GM18519 (cell line): ENCODE data around the gene INSYN1.
"Not testable (repeated sequence)": the region's sequence is repeated elsewhere in the genome, so short reads cannot be mapped to it uniquely, and the experiment has no call there.

Experiments
- ATAC-seq: cut with Tn5 transposase; IDR thresholded peaks from one replicate; pipeline ENCODE4 v1.9.1; 2021; ENCODE audit warnings: mild to moderate bottlenecking, moderate library complexity; ENCODE audit not compliant: unreplicated experiment, low FRiP score

The INSYN1 gene, protein sequence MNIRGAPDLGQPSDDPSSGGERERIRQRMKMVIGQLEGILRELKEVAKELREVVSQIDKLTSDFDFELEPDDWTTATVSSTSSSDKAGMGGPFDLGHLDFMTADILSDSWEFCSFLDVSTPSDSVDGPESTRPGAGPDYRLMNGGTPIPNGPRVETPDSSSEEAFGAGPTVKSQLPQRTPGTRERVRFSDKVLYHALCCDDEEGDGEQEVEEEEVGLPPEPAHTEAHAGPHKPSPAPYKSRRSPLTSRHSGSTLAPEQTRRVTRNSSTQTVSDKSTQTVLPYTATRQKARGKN

GRCh38 chr15:73753250-73754130, at the start of gene INSYN1:
TSS of gene INSYN1 (minus strand) at chr15:73753351. CDS start at chr15:73751130, 2,221 bp downstream.
- ATAC-seq = no peak

DNA sequence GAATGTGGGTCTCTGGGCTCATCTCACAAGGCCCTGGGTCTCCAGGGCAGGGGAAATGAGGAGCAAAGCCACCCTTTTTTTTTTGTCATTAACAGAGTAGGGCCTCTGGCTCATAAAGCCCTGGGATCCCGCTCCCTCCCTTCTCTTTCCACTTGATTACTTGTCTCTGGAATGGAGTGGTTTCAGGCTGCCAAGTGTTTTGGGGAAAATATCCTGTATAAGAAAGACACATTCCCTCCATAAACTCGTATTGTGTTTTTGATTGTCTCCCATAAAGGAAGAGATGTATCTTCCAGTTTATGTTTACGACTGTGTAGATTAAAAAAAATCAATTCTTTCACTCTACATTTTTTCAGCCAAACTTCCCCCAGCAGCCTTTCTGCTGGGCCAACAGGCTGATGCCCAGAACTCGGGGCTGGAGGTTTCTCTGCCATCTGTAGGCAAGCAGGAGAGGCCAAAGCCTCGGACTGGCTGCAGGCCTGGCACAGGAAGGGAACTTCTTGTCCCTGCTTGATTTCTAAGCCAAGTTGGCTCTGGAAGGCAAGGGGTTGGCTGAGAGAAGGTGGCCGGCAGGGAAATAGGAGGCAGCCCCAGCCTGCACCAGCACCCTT, 49.4 kb upstream of the INSYN1 start:
- no peak for ATAC-seq

GRCh38 chr15:73800662-73801345, 47.7 kb upstream of the INSYN1 start:
- no peak for ATAC-seq

DNA sequence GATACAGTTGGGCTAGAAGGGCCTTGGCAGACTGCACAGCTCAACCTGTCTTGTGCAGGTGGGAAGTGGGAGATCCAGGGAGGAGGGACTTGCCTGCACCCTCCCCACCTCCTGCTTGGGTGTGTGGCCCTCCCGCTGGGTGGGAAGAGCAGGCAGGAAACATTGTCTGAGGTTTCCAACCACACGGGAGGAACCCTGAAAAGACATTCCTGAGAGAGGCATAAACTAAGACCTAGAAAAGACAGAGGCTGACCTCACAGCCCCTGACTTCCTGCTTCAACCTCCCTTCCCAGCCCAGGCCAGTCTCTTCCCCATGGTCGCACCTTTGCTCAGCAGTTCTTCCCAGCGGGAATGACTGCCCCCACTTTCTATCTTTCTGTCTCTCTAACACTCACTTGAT, 46.3 kb upstream of the INSYN1 start:
- ATAC-seq = no peak

- ATAC-seq = no peak
Observed at GRCh38 chr15:73797366-73798158, 44.4 kb upstream of the INSYN1 start.

- no peak for ATAC-seq
Observed at GRCh38 chr15:73796331-73796831, 43.2 kb upstream of the INSYN1 start.

- no peak for ATAC-seq
Observed at GRCh38 chr15:73794443-73795133, 41.4 kb upstream of the INSYN1 start.

- ATAC-seq = not testable (repeated sequence)
Observed at GRCh38 chr15:73792899-73793541, 39.9 kb upstream of the INSYN1 start.

DNA sequence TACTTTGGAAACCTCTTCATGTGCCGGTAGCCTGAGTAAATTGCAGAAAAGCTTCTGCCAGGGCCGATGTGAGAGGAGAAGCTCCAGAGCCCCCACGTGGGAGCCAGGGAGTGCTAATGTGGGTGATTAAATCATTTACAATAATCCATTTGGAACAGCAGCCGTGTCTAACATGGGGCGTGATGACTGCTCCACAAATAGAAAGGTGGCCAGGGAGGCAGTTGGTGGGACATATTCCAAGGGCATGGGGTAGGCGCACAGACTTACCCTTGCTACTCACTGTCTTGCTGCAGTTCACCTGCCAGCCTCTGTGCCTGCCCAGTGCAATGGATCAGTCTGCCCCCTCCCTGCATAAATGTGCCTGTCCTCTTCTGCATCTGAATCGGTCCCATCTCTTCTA, 39.3 kb upstream of the INSYN1 start:
- ATAC-seq = no peak

- no peak for ATAC-seq
Observed at GRCh38 chr15:73789521-73790240, 36.5 kb upstream of the INSYN1 start.

DNA sequence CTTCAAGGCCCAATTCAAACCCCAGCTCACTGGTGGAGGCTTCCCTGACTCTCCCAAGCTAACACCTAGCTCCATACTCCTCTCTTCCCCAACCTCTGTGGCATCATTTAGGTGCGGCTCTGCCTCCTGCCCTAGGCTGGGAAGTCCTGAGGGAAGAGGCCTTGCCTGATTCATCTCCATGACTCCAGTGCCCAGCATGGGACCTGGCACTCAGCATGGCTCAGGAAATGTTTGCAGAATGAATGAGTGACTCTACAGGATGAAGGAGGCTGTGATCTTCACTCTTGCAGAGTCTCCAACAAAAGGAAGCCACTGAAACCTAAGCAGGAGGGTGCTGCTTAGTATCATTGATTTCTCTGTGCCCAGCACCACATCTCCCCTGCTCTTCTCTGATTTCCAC, 34.5 kb upstream of the INSYN1 start:
- no peak for ATAC-seq

GRCh38 chr15:73786538-73786937, 33.4 kb upstream of the INSYN1 start:
- no peak for ATAC-seq

DNA sequence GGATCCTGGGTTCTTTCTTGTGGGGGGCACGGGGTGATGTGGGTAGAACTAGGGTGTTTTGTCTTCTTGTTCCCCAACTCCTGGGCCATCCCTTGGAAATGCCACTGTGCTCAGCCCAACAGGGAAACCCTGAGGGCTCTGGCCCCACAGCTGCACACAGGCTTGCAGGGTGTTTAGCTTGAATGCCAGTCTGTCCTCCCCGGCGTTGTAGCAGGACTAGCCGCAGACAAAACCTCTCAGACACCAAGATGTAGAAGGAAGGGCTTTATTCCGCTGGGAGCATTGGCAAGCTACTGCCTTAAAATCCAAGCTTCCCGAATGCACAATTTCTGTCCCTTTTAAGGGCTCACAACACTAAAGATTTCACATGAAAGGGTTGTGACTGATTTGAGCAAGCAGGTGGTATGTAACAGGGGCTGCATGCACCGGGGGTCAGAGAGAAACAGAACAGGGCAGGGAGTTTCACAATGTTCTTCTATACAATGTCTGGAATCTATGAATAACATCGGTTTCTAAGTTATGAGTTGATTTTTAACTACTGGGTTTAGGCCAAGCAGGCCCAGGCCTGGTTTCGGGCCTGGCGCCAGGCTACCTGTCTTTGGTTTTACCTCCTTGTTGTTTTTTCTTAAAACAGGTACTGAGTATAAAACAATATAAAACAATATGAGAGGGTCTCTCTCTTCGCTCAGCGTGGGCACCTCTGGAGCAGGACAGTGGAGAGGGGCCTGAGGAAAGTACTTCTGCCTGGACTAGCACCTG, 32.3 kb upstream of the INSYN1 start:
- not testable (repeated sequence) for ATAC-seq

DNA sequence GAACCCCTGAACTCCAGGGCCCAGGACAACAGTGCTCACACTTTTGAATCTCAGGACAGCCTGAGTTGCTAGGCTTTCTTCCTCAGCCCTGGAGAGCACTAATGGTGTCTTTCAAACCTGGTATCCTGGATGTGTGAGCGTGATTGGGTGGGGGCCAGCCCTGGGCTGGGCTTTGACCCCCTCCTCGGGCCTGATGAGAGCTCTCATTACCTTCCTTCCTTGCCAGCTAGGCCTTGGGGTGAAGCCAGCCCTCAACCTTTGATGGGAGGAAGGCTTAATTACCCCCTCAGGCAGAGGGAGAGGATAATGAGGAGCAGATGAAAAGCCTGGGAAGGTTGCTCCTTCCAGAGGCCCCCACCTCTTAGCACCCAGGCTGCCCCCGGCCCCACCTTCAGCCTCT, 31.1 kb upstream of the INSYN1 start:
- ATAC-seq = no peak

GRCh38 chr15:73782344-73782959, 29.3 kb upstream of the INSYN1 start:
- no peak for ATAC-seq

GRCh38 chr15:73781038-73781925, 28.1 kb upstream of the INSYN1 start:
- no peak for ATAC-seq
